ENCODE measurements around the gene TEKT2. TPM values are rescaled to one million over a fixed set of nuclear protein-coding genes. Genes with fewer than 3 reads are reported as not detected.
A peak's percentile ranks its signal among the peaks of the same experiment; 100 is the strongest.

Gene TEKT2
- total RNA-seq, 4 donors from 2014 or later, result not detected

DNA sequence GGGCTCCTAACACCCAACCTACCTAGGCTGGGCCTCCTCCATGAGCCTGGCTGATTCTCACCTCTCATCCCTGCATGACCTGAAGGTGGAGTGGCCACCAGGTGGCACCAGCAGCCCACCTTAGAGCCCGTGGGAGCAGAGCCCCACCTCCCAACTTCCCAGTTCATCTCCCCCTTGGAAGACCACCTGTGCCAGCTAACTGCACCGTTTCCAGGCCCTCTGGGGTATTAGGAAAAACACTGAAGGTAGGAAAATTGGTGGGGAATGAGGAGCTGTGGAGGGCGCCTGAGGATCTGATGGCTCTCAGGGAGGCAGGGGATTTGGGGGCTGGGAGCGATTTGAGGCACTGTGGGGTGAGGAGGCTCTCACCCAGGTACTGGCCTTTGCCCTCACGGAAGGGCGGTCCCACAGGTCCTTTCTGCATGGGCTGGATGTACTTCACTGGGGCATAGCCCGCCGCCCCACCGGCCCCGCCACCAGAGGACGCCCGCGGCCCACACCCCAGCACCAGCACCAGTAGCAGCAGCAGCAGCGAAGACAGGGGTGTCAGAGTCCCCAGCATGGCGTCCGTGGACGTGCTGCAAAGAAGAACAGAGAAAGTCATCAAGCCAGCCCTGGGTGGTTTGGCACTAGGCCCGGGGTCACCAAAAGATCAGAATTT lies 15.9 kb downstream of the TEKT2 start:
- Histone ChIP-seq H3K27ac (no peak overlapping the region), H3K36me3 (peaks cover 0 to 8% (median 0%) of the 10 kb centered on the region in 3 donors), H3K4me3 (peak overlapping the region in 1 of 4 donors; percentile 18), H3K9me3 (no peaks in the 10 kb centered on the region), H3K4me1 (peaks cover 0 to 4% (median 0%) of the 10 kb centered on the region in 4 donors), H3K27me3 (no peaks in the 10 kb centered on the region)
- no peak for TF ChIP-seq POLR2A (IDR thresholded peaks at IDR 0.05)
- TF ChIP-seq, protein P1, sequence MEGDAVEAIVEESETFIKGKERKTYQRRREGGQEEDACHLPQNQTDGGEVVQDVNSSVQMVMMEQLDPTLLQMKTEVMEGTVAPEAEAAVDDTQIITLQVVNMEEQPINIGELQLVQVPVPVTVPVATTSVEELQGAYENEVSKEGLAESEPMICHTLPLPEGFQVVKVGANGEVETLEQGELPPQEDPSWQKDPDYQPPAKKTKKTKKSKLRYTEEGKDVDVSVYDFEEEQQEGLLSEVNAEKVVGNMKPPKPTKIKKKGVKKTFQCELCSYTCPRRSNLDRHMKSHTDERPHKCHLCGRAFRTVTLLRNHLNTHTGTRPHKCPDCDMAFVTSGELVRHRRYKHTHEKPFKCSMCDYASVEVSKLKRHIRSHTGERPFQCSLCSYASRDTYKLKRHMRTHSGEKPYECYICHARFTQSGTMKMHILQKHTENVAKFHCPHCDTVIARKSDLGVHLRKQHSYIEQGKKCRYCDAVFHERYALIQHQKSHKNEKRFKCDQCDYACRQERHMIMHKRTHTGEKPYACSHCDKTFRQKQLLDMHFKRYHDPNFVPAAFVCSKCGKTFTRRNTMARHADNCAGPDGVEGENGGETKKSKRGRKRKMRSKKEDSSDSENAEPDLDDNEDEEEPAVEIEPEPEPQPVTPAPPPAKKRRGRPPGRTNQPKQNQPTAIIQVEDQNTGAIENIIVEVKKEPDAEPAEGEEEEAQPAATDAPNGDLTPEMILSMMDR (IDR thresholded peaks at IDR 0.05), result peak; percentile 51 to 89 (median 80)
- DNase-seq, result peak; percentile 75 to 92 (median 86)

DNA sequence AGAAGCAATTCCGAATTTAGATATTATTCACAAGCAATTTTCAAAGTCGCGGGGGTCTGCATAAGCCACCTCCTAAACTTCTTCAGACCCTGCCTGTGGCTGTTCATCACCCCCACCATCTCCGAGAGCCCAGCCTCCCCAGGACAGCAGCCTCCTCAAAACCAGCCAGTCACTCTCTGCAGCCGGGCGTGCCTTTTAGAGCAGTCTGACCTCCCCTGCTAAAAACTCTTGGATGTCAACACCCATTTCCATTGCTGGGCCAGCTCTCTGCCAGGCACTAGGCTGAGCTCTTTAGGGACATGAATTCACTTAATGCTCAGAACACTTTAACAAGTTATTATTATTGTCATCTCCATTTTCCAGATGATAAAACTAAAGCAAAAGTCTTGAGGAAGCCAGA lies 16.5 kb downstream of the TEKT2 start:
- TF ChIP-seq POLR2A (IDR thresholded peaks at IDR 0.05), result no peak
- TF ChIP-seq, protein P1 (IDR thresholded peaks at IDR 0.05), result no peak
- Histone ChIP-seq H3K4me3 (no peak overlapping the region), H3K27me3 (no peaks in the 10 kb centered on the region), H3K9me3 (no peaks in the 10 kb centered on the region), H3K36me3 (peaks cover 0 to 8% (median 0%) of the 10 kb centered on the region in 3 donors), H3K27ac (no peak overlapping the region), H3K4me1 (peaks cover 0 to 4% (median 0%) of the 10 kb centered on the region in 4 donors)
- DNase-seq, result peak in 1 of 3 donors; percentile 45

DNA sequence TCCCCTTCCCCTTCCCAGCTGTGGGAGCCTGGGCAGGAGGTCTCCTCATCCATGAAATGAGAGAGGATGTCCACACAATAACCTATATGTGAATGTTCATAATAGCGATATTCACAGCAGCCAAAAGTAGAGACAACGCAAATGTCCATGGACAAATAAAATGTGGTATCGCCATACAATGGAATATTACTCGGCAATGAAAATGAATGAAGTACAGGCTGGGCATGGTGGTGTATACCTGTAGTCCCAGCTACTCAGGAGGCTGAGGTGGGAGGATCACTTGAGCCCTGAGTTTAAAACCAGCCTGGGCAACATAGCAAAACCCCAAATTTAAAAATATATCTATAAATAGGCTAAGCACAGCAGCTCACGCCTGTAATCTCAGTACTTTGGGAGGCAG lies 17.7 kb downstream of the TEKT2 start:
- no peaks in the 10 kb centered on the region for H3K27me3 ChIP-seq
- no peak overlapping the region for H3K27ac ChIP-seq
- H3K9me3 ChIP-seq, result no peaks in the 10 kb centered on the region
- H3K36me3 ChIP-seq, result no peaks in the 10 kb centered on the region
- DNase-seq, result no peak
- H3K4me1 ChIP-seq, result peaks cover 0 to 4% (median 0%) of the 10 kb centered on the region in 4 donors
- no peak for TF ChIP-seq POLR2A (IDR thresholded peaks at IDR 0.05)
- TF ChIP-seq, protein P1 (IDR thresholded peaks at IDR 0.05), result no peak
- no peak overlapping the region for H3K4me3 ChIP-seq

DNA sequence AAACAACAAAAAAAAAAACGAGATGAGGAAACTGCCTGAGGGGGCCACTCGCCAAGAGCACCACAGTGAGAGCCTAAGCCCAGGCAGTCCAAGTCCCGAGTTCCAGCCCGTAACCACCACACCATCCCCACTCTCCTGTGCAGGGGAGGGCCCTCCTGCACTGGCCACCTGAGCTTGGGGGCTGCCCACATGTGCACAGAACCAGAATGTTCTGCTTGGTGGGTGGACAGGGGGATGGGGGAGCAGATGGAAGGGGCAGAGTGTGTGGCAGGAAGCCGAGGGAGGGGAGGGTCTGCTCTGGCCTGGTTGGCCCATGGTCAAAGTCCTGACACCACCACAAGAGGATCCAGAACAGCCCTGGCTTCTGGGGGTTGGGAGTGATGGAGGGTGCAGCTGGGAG lies 22.4 kb downstream of the TEKT2 start:
- Histone ChIP-seq H3K4me3 (no peak overlapping the region), H3K27me3 (no peaks in the 10 kb centered on the region), H3K9me3 (no peaks in the 10 kb centered on the region), H3K36me3 (no peaks in the 10 kb centered on the region), H3K4me1 (no peaks in the 10 kb centered on the region), H3K27ac (no peak overlapping the region)
- no peak for DNase-seq
- TF ChIP-seq POLR2A (IDR thresholded peaks at IDR 0.05), result no peak
- TF ChIP-seq, protein P1 (IDR thresholded peaks at IDR 0.05), result no peak

DNA sequence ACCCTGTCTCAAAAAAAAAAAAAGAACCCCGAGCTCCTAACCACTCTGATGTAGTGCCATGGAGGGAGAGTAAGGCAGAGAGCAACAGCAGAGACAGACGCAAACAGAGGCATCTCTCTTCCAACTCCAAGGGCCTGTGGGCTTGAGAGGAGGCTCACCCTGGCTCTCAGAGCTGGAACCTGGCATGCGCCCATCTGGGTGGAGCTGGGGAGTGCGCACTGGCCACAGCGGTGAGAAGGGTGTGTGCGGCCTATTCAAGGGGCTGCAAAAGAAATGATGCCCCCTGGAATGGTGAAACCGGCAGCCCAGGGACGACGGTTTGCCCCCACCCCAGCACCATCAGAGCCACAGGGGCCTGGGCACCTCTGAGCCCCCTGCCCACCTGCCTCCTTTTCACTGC lies 23.5 kb downstream of the TEKT2 start:
- Histone ChIP-seq H3K36me3 (no peaks in the 10 kb centered on the region), H3K9me3 (no peaks in the 10 kb centered on the region), H3K4me1 (no peaks in the 10 kb centered on the region), H3K4me3 (no peak overlapping the region), H3K27ac (no peak overlapping the region), H3K27me3 (no peaks in the 10 kb centered on the region)
- no peak for TF ChIP-seq POLR2A (IDR thresholded peaks at IDR 0.05)
- TF ChIP-seq, protein P1 (IDR thresholded peaks at IDR 0.05), result no peak
- DNase-seq, result no peak

Measured in Peyer's patch (tissue), 4 donors.